Hair follicle dermal papilla cell (primary cell): Measurements from ENCODE around the gene PTPN18. TPM values are rescaled to one million over a fixed set of nuclear protein-coding genes. Genes with fewer than 3 reads are reported as not detected.

Experiments
- small RNA-seq: library from RNA; depleted of rRNA; stranded (forward); fragments of <200 nt; gene quantifications from one replicate; pipeline ENCODE3, GENCODE V24; 2012
- total RNA-seq: library from RNA; depleted of rRNA; stranded (reverse); fragments of >200 nt; gene quantifications from 2 replicates; pipeline ENCODE4 v1.2.3, GENCODE V29; 2012

The PTPN18 gene, protein sequence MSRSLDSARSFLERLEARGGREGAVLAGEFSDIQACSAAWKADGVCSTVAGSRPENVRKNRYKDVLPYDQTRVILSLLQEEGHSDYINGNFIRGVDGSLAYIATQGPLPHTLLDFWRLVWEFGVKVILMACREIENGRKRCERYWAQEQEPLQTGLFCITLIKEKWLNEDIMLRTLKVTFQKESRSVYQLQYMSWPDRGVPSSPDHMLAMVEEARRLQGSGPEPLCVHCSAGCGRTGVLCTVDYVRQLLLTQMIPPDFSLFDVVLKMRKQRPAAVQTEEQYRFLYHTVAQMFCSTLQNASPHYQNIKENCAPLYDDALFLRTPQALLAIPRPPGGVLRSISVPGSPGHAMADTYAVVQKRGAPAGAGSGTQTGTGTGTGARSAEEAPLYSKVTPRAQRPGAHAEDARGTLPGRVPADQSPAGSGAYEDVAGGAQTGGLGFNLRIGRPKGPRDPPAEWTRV
- 20.5 and 21.4 TPM in 2 replicates for total RNA-seq

DNA sequence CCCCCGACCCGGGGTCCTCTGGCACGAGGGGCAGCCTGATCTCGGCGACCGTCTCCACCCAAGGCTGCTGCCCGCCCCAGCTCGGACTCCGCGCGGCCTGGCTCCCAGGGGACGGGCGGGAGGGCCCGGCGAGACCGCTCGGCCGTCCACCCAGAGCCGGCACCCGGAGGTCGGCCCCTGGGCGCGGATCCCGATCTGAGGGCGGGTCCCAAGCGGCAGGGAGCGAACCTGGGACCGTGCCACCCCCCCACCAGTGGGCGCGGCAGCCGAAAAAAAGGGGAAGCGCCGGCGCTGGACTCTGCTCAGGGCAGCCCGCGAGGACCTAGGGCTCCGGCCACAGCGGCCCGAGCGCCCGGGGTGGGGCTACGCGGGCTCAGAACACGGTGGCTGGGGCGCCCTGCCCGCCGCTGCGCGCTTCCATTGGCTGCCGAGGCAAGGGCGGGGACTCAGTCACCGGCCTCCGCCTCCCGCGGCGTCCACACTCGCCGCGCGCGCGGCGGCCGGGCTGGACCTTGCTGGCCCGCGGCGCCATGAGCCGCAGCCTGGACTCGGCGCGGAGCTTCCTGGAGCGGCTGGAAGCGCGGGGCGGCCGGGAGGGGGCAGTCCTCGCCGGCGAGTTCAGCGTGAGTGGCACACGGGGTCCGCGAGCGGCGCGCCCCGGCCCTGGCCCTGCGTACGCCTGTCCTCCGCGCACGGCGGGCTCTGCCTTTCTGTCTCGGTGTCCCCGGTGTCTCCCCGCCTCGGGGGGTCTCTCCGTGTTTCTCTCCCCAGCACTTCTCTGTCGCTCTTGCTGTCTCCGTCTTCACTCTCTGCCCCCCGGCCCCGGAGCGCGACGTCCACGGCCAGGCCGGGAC is at the start of gene PTPN18:
Gene PTPN18 (plus strand): TSS at position 479 of the 854 bp plus-strand sequence. CDS start 52 bp downstream, at position 531.

DNA sequence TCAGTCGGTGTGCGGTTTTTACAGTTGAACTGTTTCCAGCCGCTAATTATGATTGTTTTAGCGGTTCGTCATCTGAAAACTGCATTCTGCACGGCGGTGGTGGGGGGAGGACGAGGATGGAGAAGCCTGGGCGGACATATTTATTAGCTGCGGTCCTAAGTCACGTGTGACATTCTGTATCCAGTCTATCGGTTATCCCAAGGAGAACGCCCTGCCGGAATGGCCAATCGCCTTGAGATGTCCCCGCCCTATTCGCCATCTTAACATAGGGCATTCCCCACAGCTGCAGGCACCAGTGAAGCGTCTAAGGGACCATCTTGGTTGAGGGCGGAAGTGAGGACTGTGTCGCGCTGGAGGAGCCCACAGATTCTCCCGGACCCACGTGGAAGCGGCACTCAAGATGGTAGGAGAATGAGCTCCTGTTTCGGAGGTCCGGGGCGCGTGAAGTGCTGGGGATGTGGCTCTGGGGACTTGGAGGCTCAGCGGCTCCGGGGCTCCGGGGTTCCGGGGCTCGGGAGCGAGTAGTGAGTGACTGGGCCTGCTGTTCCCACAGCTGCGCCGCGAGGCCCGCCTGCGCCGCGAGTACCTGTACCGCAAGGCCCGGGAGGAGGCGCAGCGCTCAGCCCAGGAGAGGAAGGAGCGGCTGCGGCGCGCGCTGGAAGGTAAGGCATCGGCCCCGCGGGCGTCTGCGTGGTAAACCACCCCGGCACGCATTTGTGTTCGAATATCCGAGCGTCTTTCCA is 13.2 kb upstream of the PTPN18 start, which contains the start of gene IMP4:
Gene IMP4 (plus strand): TSS at position 365 of the 743 bp plus-strand sequence. CDS start 36 bp downstream, at position 401.

Small RNAs within 50 kb of the gene (small RNA-seq; reads per million reads assigned to genes)
- gene AC132479.1: not detected

Other genes starting within 250 kb of the PTPN18 start
- gene POTEF, start 226.8 kb upstream of the PTPN18 start, total RNA-seq: 0.12 TPM in 1 of 2 replicates, not detected in the other
- 6.7 and 10.2 TPM in 2 replicates for gene CCDC74B, start 210.9 kb upstream of the PTPN18 start, total RNA-seq
- 23.1 and 25.3 TPM in 2 replicates for gene SMPD4, start 174.5 kb upstream of the PTPN18 start, total RNA-seq
- gene MZT2B, start 173.8 kb upstream of the PTPN18 start, total RNA-seq: 94.6 and 97.4 TPM in 2 replicates
- gene TUBA3E, start 157.6 kb upstream of the PTPN18 start, total RNA-seq: not detected in 2 replicates
- gene IMP4, start 13.2 kb upstream of the PTPN18 start, total RNA-seq: 62.9 and 67.7 TPM in 2 replicates
- not detected in 2 replicates for gene POTEI, start 153.3 kb downstream of the PTPN18 start, total RNA-seq
- gene CFC1B, start 165.2 kb downstream of the PTPN18 start, total RNA-seq: not detected in 2 replicates
- gene CFC1, start 243.5 kb downstream of the PTPN18 start, total RNA-seq: not detected in 2 replicates